ENCODE results near the gene GKN1. TPM values are rescaled to one million over a fixed set of nuclear protein-coding genes. Genes with fewer than 3 reads are reported as not detected.

GKN1 gene
- total RNA-seq, 2 experiments from 2014 or later: not detected

- Mint-ChIP-seq H3K27ac (no peak overlapping the region), H3K36me3 (ENCODE audit: low read depth) (no peaks in the 10 kb centered on the region), H3K9me3 (no peaks in the 10 kb centered on the region), H3K4me3 (no peak overlapping the region), H3K4me1 (ENCODE audit: low read depth) (no peaks in the 10 kb centered on the region), H3K27me3 (peaks cover 1% of the 10 kb centered on the region)
- intact Hi-C loops (cut with micrococcal nuclease): no loop called here
- TF ChIP-seq CTCF (IDR thresholded peaks at IDR 0.05): no peak
- ATAC-seq (no peak), DNase-seq (no peak)
- POLR2A ChIA-PET: no interaction called here
- CTCF ChIA-PET: interaction anchor here (1.3 kb wide), 2 partner anchors 25 to 43 kb away, joined by 3 to 4 read pairs; no protein-coding TSS in a partner anchor
Measured at GRCh38 chr2:68968221-68968620, 6.2 kb upstream of the GKN1 start.

- no peak overlapping the region for H3K4me3 Mint-ChIP-seq
- DNase-seq (no peak), ATAC-seq (no peak)
- TF ChIP-seq CTCF (IDR thresholded peaks at IDR 0.05): no peak
- ChIA-PET POLR2A (no interaction called here), CTCF (no interaction called here)
- no peak overlapping the region for H3K27ac Mint-ChIP-seq
- peaks cover 7% of the 10 kb centered on the region for H3K27me3 Mint-ChIP-seq
- H3K36me3 Mint-ChIP-seq (ENCODE audit: low read depth): no peaks in the 10 kb centered on the region
- H3K9me3 Mint-ChIP-seq: no peaks in the 10 kb centered on the region
- intact Hi-C loops (cut with micrococcal nuclease): no loop called here
- no peaks in the 10 kb centered on the region for H3K4me1 Mint-ChIP-seq (ENCODE audit: low read depth)
Measured at GRCh38 chr2:68969736-68970490, 4.5 kb upstream of the GKN1 start.

GRCh38 chr2:68970566-68971265, 3.7 kb upstream of the GKN1 start:
- ATAC-seq: no peak
- Mint-ChIP-seq H3K36me3 (ENCODE audit: low read depth) (no peaks in the 10 kb centered on the region), H3K4me3 (no peak overlapping the region), H3K9me3 (no peaks in the 10 kb centered on the region), H3K27ac (no peak overlapping the region), H3K27me3 (peaks cover 7% of the 10 kb centered on the region), H3K4me1 (ENCODE audit: low read depth) (no peaks in the 10 kb centered on the region)
- intact Hi-C loops (cut with micrococcal nuclease): no loop called here
- ChIA-PET POLR2A (no interaction called here), CTCF (no interaction called here)
- DNase-seq: no peak
- no peak for TF ChIP-seq CTCF (IDR thresholded peaks at IDR 0.05)

GRCh38 chr2:68971591-68972231, 2.7 kb upstream of the GKN1 start:
- intact Hi-C loops (cut with micrococcal nuclease): no loop called here
- Mint-ChIP-seq H3K4me1 (ENCODE audit: low read depth) (no peaks in the 10 kb centered on the region), H3K27me3 (peaks cover 6% of the 10 kb centered on the region), H3K4me3 (no peak overlapping the region), H3K27ac (no peak overlapping the region), H3K9me3 (no peaks in the 10 kb centered on the region), H3K36me3 (ENCODE audit: low read depth) (no peaks in the 10 kb centered on the region)
- no peak for TF ChIP-seq CTCF (IDR thresholded peaks at IDR 0.05)
- DNase-seq (peak; percentile 39), ATAC-seq (peak; percentile 71)
- ChIA-PET CTCF (no interaction called here), POLR2A (no interaction called here)
